GM23248 (cell line): ENCODE data around the gene PODXL.

Experiments
- EZH2 ChIP-seq: fragments of 200-600 bp; sonication (generic); IDR thresholded peaks from 2 replicates; pipeline ENCODE4 v1.6.1; 2018; ENCODE audit warnings: antibody characterized with exemption, mild to moderate bottlenecking; ENCODE audit not compliant: insufficient read depth, poor library complexity, severe bottlenecking
- EZH2phosphoT487 ChIP-seq: fragments of 200-600 bp; sonication (generic); IDR thresholded peaks from 2 replicates; pipeline ENCODE4 v1.6.1; 2018; ENCODE audit warnings: antibody characterized with exemption, moderate library complexity, mild to moderate bottlenecking, low read depth; ENCODE audit not compliant: insufficient read depth

GRCh38 chr7:131560061-131560460 is 3.6 kb upstream of the PODXL start:
- TF ChIP-seq EZH2phosphoT487: no peak
- TF ChIP-seq EZH2: no peak
